Measurements from ENCODE around the gene BHLHE23. TPM values are rescaled to one million over a fixed set of nuclear protein-coding genes. Genes with fewer than 3 reads are reported as not detected.

BHLHE23 gene
- total RNA-seq, 2 donors from 2014 or later, result not detected

DNA sequence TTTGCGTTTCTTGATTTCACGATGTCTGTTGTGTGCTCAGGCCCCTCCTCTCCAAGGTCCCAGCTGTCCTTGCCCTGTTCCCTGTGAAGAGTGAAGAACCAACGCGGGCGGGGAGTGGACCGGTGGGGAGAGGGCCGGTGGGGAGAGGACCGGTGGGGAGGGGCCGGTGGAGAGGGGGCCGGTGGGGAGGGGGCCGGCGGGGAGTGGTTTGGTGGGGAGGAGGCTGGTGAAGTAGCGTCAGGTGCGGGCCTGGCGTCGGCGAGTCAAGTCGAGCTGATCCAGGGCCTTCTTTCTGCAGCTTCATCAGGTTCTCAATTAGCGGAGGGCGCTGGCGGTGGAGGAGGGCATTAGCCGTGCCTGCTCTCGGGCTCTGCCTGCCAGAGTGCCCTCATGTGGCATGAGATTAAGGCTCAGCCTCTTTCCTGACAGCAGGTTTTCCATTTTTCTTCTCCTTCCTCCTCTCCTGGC lies 21.2 kb upstream of the BHLHE23 start:
- DNase-seq (peak; percentile 14), ATAC-seq (no peak)
- intact Hi-C loops (cut with DNase I), result no loop called here

DNA sequence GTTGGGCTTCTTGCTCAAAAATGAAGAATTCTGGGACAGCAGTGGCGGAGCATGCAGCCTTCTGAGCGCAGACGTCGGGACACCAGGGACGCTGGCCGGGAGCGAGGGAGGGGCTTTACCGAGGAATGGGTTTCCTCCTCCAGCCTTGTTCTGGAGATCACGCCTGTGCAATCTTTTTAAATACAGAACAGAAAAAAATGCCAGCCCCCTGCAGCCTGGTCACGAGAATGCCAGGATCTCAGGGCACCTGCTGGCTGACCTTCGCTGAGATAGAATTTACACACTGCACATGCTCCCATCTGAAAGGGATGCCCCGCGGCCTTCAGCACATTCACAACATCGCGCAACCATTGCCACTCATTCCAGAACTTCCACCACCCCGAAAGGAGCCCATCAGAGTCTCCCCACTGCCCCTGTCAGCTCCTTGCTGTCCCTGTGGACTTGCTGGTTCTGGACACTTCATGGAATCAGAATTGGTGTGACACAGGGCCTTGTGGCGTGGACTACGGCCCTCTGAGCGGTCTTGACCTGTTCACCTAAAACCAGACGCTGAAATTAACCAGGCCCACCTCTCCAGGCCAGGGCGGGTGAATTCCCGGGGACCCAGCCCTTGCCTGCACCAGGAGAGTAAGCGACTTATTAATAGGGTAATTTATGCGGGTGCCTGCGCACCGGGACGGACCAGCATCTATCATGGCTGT lies 20.6 kb upstream of the BHLHE23 start:
- ATAC-seq (no peak), DNase-seq (no peak)
- intact Hi-C loops (cut with DNase I), result no loop called here

DNA sequence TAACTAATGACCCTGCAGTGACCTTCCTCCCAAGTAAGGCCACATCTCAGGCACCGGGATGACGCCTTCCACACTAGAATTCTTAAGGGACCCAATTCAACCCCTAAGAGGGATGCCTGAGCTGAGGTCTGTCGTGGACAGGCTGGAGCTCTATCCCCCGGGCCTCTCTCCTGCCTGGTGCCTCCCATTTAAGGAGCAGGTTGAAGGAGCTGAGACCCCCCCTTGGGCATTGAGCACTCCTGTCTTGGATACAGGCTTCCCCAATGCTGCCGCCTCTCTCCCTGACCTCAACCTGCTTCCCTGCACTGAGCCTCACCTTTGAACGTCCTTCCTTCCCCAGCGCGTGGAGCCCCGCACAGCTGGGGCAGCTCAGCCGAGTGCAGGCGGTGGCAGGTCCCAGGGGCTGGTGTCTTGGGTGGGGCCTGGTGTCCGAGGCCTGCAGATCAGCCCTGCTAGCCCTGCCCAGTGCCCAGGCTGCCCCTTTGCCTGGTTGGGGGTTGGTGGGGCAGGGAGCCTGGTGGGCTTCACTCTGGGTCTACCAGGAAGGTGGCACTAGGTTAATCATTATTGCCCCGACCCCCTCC lies 19.9 kb upstream of the BHLHE23 start:
- ATAC-seq (no peak), DNase-seq (peak; percentile 13)
- intact Hi-C loops (cut with DNase I), result no loop called here

DNA sequence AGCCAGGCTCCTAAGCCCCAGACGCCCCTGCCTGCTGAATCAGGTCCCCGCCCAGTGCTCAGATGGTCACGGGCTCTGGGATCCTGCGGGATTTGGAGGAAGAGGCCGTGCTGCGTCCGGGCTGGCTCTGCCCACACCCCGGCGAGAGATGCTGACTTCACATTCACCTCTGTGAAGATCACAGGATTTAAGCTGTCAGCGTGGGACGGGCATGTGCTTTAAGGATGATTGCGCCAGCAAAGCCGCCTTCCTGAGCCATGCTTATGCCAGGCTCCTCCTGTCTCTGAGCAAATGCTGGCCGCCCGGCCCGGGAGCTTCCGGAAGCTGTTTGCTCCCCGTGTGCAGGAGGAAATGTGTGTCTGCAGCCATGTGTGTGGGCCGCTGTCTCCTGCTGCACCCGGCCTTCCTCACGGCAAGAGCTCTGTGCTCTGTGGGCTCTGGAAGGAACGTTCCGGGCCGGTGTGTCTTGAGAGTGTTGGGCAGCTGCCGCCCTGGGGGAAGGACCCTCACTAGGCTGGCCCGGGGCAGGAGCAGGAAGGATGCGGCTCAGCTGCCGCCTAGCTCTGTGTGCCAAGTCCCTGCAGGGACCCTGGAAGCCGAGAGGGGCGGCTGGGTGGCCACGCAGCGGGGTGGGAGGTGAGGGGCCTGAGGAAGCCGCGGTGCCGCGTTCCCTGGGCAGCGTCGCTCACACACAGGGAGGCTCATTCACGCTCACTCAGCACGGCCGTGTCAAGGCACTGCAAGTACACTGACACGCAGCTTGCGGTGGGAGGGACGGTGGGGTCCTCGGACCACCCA lies 19.0 kb upstream of the BHLHE23 start:
- ATAC-seq (peak in 1 of 2 donors; percentile 53), DNase-seq (peak; percentile 31)
- intact Hi-C loops (cut with DNase I), result no loop called here

DNA sequence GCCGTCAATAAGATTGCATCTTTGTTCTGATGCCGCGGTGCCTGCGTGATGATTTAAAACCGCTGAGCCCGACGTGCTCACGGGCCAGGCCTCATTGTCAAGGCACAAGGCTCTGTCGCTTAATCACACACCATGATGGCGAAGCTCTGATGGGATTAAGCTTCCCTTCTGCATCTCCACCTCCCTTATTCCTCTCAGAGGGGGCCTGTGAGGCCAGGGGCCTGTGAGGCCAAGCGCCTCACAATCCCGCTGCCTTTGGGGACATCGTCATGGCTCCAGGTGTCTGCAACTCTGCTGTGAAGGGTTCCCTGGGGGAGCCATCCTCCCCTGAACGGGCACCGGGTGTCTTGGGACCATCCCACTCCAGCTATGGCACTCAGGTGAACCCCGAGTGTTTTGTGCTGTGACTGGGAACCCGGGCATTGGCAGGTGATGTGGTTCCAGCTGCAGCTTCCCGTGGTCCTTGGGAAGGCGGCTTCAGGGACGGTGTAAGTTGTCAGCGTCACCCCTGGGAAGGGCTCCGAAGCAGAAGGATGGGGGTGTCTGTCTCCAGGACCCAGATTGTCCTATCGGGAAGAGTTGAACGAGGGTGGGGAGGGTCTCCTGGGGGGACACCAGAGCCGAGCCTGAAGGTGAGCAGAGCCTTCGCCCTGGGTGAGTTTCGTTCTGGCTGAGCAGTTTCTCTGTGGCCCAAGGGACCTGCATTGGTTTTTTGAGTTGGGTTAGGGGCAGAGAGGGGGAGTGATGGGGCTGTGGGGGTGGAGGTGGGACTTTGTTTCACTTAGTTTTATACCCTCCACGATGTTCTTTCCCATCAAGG lies 18.0 kb upstream of the BHLHE23 start:
- intact Hi-C loops (cut with DNase I), result no loop called here
- DNase-seq, result peak; percentile 8
- no peak for ATAC-seq

DNA sequence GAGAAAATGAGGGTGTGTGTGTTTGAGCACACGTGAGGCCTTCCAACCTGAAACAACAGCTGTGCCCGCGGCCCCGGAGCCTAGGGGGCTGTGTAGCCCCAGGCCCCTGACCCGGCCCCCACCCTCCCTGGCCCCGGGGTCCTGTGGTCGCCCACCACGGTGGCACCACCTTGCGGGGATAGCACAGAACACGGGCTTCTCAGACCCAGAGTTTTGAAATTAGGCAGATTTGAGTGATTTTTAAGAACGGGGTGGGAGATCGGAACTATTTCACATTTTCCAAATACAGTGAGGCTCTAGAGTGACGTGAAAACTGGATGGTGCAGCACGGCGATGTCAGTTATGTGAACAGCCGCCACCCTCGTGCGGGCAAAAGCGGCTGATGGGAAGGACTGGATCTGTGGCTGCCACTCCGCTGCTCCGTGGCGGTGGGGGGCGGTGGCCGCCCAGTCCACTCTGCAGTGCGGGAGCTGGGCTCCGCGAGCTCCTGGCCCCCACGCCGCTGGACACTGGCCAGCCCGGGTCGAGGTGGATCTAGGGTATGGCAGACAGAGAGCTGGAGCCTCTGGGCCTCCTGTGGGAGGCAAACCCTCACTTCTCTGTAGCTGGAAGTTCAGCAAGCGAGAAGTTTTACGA lies 17.3 kb upstream of the BHLHE23 start:
- intact Hi-C loops (cut with DNase I), result no loop called here
- DNase-seq (no peak), ATAC-seq (no peak)

DNA sequence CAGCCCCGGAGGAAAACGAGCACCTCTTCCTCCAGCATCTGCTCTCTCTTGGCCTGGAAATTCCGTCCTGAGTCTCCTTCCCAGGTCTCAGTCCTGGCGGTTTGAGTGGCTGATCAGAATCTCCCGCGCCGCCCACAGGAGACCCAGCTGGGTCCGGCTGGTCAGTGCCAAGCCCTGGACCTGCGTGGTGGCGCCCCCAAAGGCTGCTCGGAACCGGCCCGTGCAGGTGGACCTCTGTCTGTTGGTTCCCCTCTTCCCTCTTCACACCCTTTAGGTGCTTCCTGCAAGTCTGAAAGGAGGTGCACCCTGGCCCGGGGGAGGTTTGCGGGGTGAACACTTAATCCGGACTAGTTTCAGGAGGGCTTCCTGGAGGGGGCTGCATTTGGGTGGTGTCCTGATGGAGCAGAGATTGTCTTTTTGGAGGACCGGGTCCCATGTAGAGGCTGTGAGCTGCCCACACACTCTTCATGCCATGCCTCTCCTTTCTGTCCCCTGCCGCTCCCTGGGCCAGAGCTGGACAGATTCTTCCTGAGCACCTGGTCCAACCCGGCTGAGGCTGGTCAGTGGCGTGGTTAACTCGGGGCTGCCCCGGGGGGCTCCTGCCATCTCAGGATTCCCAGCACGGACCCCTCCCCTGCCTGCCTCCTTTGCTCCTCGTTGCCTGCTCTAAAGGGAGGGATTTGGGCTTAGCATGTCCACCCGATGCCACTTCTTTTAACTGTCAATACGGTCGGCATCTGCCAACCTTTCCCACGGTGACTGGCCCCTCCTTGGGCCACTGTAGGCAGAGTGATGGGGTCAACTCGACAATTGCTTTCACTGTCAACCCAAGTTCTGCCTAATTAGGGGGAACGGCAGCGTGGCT lies 16.5 kb upstream of the BHLHE23 start:
- intact Hi-C loops (cut with DNase I), result no loop called here
- no peak for DNase-seq

DNA sequence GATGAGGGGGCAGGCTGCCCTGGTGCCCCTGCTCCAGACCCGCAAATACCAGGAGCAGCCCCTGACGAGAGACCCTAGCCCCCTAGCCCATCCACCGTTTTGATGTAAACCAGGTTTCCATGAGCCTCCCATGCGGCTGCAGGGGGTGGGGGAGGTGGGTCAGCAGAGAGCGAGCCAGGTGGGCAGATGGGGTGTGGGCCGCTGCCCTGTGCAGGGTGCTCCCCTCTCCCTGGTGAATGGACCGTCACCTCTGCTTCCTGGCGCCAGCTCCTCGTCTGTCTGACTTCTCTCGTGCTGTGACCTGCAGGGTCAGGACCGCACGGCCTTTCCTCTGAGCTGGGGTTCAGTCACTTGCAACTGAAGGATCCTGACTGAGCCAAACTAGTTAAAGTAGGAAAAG lies 15.7 kb upstream of the BHLHE23 start:
- ATAC-seq (no peak), DNase-seq (no peak)
- intact Hi-C loops (cut with DNase I), result no loop called here

More for the DNA sequence above, 16.5 kb upstream of the BHLHE23 start:
- ATAC-seq, result no peak

DNA sequence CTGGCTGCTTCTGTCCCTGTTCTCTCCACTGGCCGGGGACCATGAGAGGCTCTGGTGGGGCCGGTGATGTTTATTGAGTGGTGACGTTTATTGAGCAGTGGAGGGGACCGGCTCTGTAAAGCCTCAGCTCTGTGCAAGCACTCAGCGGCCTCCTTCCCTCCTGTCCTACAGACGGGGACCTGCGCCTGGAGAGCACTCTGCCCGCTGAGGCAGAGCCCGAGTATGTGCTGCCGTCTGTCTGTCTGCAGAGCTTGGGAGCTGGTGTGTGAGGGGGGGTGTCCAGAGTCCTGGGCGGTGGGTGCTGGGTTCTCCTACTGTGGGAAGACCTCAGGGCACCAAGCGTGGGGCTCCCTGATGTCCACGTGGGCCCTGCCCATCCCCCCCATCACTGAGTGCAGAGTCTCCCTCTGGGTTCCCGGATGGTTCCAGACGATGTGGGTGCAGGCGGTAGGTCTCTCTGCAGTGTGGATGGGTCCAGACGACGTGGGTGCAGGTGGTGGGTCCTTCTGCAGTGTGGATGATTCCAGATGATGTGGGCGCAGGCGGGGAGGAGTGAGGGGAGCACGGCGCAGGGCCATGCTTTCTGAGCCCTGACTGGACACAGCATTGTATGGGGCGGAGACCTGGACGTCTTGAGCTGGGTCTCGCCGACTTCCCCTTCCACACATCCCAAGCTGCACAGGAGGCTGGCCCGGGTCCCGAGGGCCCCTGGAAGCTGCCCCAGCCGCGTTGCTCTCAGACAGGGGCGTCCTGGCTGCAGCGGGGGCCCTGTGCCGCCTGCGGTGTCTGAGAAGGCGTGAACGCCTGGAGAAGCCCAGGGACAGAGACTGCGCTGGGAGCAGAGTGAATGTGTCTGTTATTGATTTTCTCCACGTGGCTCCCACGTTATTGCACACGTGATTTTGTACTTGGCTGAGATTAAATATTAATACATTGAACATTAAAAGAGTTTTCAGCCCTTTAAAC lies 14.9 kb upstream of the BHLHE23 start:
- intact Hi-C loops (cut with DNase I), result no loop called here
- no peak for DNase-seq
- ATAC-seq, result no peak

DNA sequence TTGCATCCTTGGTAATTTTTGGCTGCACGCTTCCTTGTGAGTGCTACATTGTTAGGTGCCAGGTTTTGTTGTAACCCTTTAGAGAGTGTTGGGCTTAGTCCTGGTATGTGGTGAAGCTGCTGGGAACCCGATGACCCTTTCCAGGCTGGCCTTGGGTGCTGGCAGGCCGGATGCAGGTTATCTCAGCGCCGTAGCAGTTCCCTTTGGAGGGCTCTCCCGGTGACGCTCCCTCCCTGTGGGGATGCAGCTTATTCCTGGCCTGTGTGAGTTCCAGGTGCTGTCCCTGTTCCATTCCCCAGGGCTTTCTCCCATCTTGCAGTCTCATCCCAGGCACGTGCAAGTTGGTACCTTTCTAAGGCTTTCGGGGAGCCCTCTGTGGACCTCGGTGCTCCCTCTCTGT lies 13.9 kb upstream of the BHLHE23 start:
- intact Hi-C loops (cut with DNase I), result no loop called here
- DNase-seq, result no peak
- no peak for ATAC-seq

DNA sequence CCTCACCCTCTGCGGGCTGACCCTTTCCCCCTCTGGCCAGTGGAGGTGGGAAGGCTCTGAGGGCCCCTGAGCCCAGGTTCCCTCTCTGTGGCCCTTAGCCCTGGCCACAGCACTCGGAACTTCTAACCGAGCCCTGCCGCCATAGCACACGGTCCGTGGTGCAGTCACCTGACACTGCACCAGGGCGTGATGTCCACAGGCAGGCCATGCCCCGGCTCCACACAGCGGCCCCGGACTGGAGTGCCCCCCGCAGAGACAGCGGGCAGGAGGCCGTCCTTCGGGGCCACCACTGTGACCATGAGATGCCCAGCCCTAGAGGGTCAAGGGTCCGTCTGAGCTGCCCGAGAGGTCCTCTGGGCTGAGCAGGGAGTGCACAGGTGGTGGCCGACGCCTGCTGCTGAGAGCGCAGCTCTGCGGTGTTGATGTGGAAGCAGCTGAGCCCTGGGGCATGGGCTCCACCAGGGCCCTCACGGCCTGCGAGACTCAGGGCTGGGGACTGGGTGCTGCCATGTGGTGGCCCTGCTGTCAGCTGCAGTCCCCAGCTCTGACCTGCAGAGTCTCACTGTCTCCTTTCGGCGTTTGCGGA lies 11.2 kb upstream of the BHLHE23 start:
- intact Hi-C loops (cut with DNase I), result no loop called here
- ATAC-seq (no peak), DNase-seq (no peak)

DNA sequence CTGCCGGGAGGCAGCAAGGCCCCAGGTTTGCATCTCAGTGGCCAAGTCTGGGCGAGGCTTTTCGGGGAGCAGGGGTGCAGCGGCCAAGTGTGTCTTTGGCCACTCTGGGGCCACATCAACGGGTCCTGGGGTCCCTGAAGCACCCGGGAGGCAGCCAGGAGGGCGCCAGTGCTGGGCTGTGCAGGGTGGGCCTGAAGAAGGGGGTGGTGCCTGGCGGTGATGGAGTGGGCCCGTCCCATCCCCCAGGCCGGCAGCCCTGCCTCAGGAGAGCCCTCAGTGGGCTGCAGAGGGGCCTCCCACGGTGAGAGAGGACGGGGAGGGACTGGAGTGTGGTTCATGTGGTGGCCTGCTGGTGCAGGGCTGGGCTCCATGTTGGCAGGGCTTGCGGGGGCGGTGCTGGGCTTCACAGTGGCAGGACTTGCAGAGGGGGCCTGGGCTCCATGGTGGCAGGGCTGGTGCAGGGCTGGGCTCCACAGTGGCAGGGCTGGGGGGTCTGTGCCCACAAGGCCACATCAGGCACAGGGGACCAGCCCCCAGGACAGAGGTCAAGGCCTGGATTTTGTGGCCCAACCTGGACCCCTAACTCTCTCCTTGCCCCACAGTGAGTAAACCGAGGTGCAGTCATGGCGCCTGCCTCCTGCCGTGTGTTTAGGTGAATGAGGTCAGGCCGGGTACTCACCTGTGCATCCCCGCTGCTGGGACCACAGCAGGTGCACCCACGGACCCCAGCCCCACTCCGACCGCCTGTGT lies 10.5 kb upstream of the BHLHE23 start:
- ATAC-seq (no peak), DNase-seq (peak; percentile 10)
- intact Hi-C loops (cut with DNase I), result no loop called here

DNA sequence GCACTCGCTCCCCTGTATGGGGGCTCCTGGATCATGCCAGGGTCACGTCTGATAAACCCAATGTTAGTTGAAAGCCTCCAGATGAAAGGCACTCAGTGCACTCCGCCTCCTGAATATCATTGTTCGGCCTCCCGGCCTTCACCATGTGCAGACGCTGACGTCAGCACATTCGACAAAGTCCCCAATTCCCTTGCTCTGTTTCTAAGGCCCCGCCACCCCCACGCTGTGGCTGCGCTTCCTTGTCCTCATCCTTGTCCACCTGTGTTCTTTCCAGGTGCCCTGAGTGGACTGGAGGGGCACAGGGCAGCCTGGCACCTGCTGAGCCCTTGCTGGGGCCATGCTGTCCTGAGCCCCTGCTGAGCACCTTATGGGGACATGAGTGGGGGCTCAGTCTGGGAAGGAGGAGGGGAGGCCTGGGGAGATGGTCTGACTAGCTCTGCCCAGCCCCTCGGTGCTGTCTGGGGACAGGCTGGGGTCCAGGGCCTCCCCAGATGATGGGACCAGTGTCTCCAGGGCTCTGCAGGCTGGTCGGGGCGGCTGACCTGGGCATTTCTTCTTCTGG lies 9.8 kb upstream of the BHLHE23 start:
- intact Hi-C loops (cut with DNase I), result no loop called here
- DNase-seq, result no peak
- no peak for ATAC-seq

DNA sequence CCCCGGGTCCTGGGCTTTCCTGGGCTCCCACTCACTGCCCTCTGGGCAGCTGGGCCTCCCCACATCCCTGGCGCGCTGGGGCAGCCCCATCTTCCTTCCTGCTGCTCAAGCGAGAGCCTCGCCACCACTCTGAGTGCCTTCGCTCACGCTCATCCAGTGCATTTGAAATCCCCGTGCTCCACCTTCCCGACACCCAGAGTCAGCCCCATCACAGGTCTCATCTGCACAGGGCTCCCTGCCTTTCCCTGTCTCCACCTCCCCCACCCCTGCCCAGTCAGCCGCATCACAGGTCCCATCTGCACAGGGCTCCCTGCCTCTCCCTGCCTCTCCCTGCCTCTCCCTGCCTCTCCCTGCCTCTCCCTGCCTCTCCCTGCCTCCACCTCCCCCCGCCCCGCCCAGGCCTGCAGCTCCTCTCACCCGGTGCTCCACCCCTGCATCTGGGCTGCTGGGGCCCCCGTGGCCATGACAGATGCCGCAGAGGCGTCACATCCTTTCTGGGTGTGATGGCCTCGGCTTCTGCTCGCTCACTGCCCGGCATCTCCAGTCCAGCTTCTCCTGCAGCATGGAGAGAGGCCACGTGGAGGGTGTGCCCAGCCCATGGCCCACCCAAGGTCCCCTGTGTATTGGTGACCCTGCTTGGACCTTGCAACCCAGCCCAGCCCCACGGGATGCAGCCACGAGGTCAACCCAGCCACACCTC lies 9.0 kb upstream of the BHLHE23 start:
- DNase-seq, result no peak

DNA sequence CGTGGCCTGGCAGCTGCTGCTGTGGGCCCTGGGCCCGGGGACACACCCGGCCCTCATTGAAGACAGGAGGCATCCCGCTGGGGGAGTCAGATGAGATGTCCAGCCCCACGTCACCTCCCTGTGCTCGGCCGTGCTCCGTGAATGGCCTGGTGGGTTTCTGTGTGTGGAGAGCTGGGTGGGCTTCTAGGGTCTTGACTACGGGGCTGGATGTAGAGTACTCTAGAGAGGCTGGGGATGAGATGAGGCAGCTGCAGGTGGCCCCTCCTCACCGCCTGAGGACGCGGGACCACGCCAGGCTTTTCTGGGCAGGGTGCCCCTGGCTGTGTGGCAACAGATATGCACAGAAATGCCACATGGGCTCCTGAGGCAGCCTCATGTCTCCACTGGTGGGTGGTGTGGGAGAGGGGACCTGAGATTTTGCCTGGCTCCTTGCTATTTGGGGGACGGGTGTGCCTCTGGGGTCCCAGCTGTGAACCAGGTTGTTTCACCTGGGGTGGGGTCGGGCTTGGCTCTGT lies 8.4 kb upstream of the BHLHE23 start:
- intact Hi-C loops (cut with DNase I), result no loop called here
- ATAC-seq (no peak), DNase-seq (no peak)

More for the DNA sequence above, 9.0 kb upstream of the BHLHE23 start:
- intact Hi-C loops (cut with DNase I), result no loop called here
- no peak for ATAC-seq

Data from left cardiac atrium (tissue), 4 donors.